Lower leg skin (tissue), 3 donors: ENCODE measurements around the gene CD8B2.
"Not testable (repeated sequence)": the region's sequence is repeated elsewhere in the genome, so short reads cannot be mapped to it uniquely, and the experiment has no call there.

ENCODE experiments used
- POLR2A ChIP-seq, 2 donors: fragments of 450-650 bp; IDR thresholded peaks; one replicate each; pipeline ENCODE4 v1.6.1; 2016 to 2017; ENCODE audit warnings: antibody characterized with exemption in 2 of 2, mild to moderate bottlenecking in 1 of 2, moderate library complexity in 1 of 2
- TF ChIP-seq, protein P1 (sequence below), 3 donors: fragments of 450-650 bp; IDR thresholded peaks; one replicate each; pipeline ENCODE4 v1.5.1; 2016; ENCODE audit warnings: antibody characterized with exemption in 3 of 3, mild to moderate bottlenecking in 3 of 3, moderate library complexity in 2 of 3

DNA sequence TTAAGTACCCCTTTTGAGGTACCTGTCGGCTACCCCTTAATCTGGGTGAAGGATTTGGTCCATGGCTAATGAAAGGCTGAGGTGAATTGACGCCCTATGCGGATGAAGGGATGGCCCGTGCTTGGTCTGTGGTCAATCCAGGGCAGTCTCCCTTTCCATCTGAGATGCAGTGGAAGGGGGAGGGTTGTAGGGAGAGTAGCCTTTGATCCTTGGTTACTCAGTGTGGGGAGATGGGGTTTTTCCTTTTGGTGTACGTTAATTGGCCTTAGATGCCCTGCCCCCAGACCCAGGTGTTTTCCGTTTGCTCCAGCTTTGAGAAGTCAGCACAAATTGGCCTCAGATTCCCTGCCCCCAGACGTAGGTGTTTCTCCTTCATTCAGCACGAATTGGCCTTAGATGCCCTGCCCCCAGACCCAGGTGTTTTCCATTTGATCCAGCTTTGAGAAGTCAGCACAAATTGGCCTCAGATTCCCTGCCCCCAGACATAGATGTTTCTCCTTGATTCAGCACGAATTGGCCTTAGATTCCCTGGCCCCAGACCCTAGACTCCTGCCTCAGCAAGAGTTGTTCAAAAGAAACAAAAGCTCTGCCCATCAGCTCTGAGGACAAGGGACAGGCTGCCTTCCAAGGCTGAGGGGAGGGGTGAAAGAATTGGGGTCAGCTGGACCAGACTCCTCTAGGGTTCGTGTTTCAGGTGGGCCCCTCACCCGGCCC is 21.7 kb downstream of the CD8B2 start:
- not testable (repeated sequence) for TF ChIP-seq POLR2A (IDR thresholded peaks at IDR 0.05)
- TF ChIP-seq, protein P1, sequence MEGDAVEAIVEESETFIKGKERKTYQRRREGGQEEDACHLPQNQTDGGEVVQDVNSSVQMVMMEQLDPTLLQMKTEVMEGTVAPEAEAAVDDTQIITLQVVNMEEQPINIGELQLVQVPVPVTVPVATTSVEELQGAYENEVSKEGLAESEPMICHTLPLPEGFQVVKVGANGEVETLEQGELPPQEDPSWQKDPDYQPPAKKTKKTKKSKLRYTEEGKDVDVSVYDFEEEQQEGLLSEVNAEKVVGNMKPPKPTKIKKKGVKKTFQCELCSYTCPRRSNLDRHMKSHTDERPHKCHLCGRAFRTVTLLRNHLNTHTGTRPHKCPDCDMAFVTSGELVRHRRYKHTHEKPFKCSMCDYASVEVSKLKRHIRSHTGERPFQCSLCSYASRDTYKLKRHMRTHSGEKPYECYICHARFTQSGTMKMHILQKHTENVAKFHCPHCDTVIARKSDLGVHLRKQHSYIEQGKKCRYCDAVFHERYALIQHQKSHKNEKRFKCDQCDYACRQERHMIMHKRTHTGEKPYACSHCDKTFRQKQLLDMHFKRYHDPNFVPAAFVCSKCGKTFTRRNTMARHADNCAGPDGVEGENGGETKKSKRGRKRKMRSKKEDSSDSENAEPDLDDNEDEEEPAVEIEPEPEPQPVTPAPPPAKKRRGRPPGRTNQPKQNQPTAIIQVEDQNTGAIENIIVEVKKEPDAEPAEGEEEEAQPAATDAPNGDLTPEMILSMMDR (IDR thresholded peaks at IDR 0.05) = not testable (repeated sequence)
